Measurements from ENCODE around the gene CYP21A2. TPM values are rescaled to one million over a fixed set of nuclear protein-coding genes. Genes with fewer than 3 reads are reported as not detected.
"Not testable (repeated sequence)": the region's sequence is repeated elsewhere in the genome, so short reads cannot be mapped to it uniquely, and the experiment has no call there.

Gene CYP21A2
- total and polyA plus RNA-seq, 2 donors from 2014 or later = 3.2 to 8.2 TPM

- DNase-seq; H3K27ac ChIP-seq (ENCODE audit: low read depth in 2 of 2, low read length in 2 of 2); H3K4me1 ChIP-seq (ENCODE audit: control insufficient read depth in 2 of 3, insufficient read depth in 2 of 3, low read depth in 1 of 3, low read length in 3 of 3); H3K9ac ChIP-seq (ENCODE audit: low read length in 3 of 3); H3K4me3 ChIP-seq (ENCODE audit: low read length in 3 of 3); H3K27me3 ChIP-seq (ENCODE audit: control insufficient read depth, insufficient read depth, low read length); intact Hi-C loops (cut with DNase I); H3K9me3 ChIP-seq (ENCODE audit: control insufficient read depth in 2 of 3, insufficient read depth in 1 of 3, low read length in 3 of 3); FAIRE-seq; H3K36me3 ChIP-seq (ENCODE audit: control insufficient read depth in 2 of 3, insufficient read depth in 3 of 3, low read length in 3 of 3): not testable (repeated sequence)
Observed at GRCh38 chr6:32004864-32005537, 33.2 kb upstream of the CYP21A2 start.

- H3K4me1 ChIP-seq (ENCODE audit: control insufficient read depth in 2 of 3, insufficient read depth in 2 of 3, low read depth in 1 of 3, low read length in 3 of 3); FAIRE-seq; intact Hi-C loops (cut with DNase I); H3K9ac ChIP-seq (ENCODE audit: low read length in 3 of 3); H3K4me3 ChIP-seq (ENCODE audit: low read length in 3 of 3); H3K36me3 ChIP-seq (ENCODE audit: control insufficient read depth in 2 of 3, insufficient read depth in 3 of 3, low read length in 3 of 3); DNase-seq; H3K27ac ChIP-seq (ENCODE audit: low read depth in 2 of 2, low read length in 2 of 2); H3K27me3 ChIP-seq (ENCODE audit: control insufficient read depth, insufficient read depth, low read length); H3K9me3 ChIP-seq (ENCODE audit: control insufficient read depth in 2 of 3, insufficient read depth in 1 of 3, low read length in 3 of 3): not testable (repeated sequence)
Observed at GRCh38 chr6:32005538-32005880, 32.7 kb upstream of the CYP21A2 start.

- H3K4me3 ChIP-seq (ENCODE audit: low read length in 3 of 3); H3K9ac ChIP-seq (ENCODE audit: low read length in 3 of 3); intact Hi-C loops (cut with DNase I); H3K27ac ChIP-seq (ENCODE audit: low read depth in 2 of 2, low read length in 2 of 2); DNase-seq; H3K4me1 ChIP-seq (ENCODE audit: control insufficient read depth in 2 of 3, insufficient read depth in 2 of 3, low read depth in 1 of 3, low read length in 3 of 3); H3K36me3 ChIP-seq (ENCODE audit: control insufficient read depth in 2 of 3, insufficient read depth in 3 of 3, low read length in 3 of 3); FAIRE-seq; H3K9me3 ChIP-seq (ENCODE audit: control insufficient read depth in 2 of 3, insufficient read depth in 1 of 3, low read length in 3 of 3); H3K27me3 ChIP-seq (ENCODE audit: control insufficient read depth, insufficient read depth, low read length): not testable (repeated sequence)
Observed at GRCh38 chr6:32005991-32006529, 32.2 kb upstream of the CYP21A2 start.

GRCh38 chr6:32007086-32007485 is 31.1 kb upstream of the CYP21A2 start:
- H3K4me1 ChIP-seq (ENCODE audit: control insufficient read depth in 2 of 3, insufficient read depth in 2 of 3, low read depth in 1 of 3, low read length in 3 of 3); intact Hi-C loops (cut with DNase I); FAIRE-seq; H3K4me3 ChIP-seq (ENCODE audit: low read length in 3 of 3); H3K36me3 ChIP-seq (ENCODE audit: control insufficient read depth in 2 of 3, insufficient read depth in 3 of 3, low read length in 3 of 3); H3K9ac ChIP-seq (ENCODE audit: low read length in 3 of 3); H3K27ac ChIP-seq (ENCODE audit: low read depth in 2 of 2, low read length in 2 of 2); DNase-seq; H3K9me3 ChIP-seq (ENCODE audit: control insufficient read depth in 2 of 3, insufficient read depth in 1 of 3, low read length in 3 of 3); H3K27me3 ChIP-seq (ENCODE audit: control insufficient read depth, insufficient read depth, low read length): not testable (repeated sequence)

GRCh38 chr6:32008037-32008436 is 30.2 kb upstream of the CYP21A2 start:
- H3K9me3 ChIP-seq (ENCODE audit: control insufficient read depth in 2 of 3, insufficient read depth in 1 of 3, low read length in 3 of 3); FAIRE-seq; H3K27me3 ChIP-seq (ENCODE audit: control insufficient read depth, insufficient read depth, low read length); H3K27ac ChIP-seq (ENCODE audit: low read depth in 2 of 2, low read length in 2 of 2); DNase-seq; H3K9ac ChIP-seq (ENCODE audit: low read length in 3 of 3); H3K36me3 ChIP-seq (ENCODE audit: control insufficient read depth in 2 of 3, insufficient read depth in 3 of 3, low read length in 3 of 3); intact Hi-C loops (cut with DNase I); H3K4me1 ChIP-seq (ENCODE audit: control insufficient read depth in 2 of 3, insufficient read depth in 2 of 3, low read depth in 1 of 3, low read length in 3 of 3); H3K4me3 ChIP-seq (ENCODE audit: low read length in 3 of 3): not testable (repeated sequence)

- not testable (repeated sequence) for FAIRE-seq
- DNase-seq = peak in 1 of 5 donors; percentile 0
Observed at GRCh38 chr6:32008616-32009015, 29.6 kb upstream of the CYP21A2 start.

GRCh38 chr6:32009537-32009936 is 28.7 kb upstream of the CYP21A2 start:
- H3K4me1 ChIP-seq (ENCODE audit: control insufficient read depth in 2 of 3, insufficient read depth in 2 of 3, low read depth in 1 of 3, low read length in 3 of 3); H3K27me3 ChIP-seq (ENCODE audit: control insufficient read depth, insufficient read depth, low read length); FAIRE-seq; DNase-seq; H3K36me3 ChIP-seq (ENCODE audit: control insufficient read depth in 2 of 3, insufficient read depth in 3 of 3, low read length in 3 of 3); H3K9ac ChIP-seq (ENCODE audit: low read length in 3 of 3); H3K4me3 ChIP-seq (ENCODE audit: low read length in 3 of 3); H3K9me3 ChIP-seq (ENCODE audit: control insufficient read depth in 2 of 3, insufficient read depth in 1 of 3, low read length in 3 of 3); intact Hi-C loops (cut with DNase I); H3K27ac ChIP-seq (ENCODE audit: low read depth in 2 of 2, low read length in 2 of 2): not testable (repeated sequence)

More at GRCh38 chr6:32008616-32009015, 29.6 kb upstream of the CYP21A2 start:
- H3K9ac ChIP-seq (ENCODE audit: low read length in 3 of 3); H3K27ac ChIP-seq (ENCODE audit: low read depth in 2 of 2, low read length in 2 of 2); H3K27me3 ChIP-seq (ENCODE audit: control insufficient read depth, insufficient read depth, low read length); H3K36me3 ChIP-seq (ENCODE audit: control insufficient read depth in 2 of 3, insufficient read depth in 3 of 3, low read length in 3 of 3); H3K9me3 ChIP-seq (ENCODE audit: control insufficient read depth in 2 of 3, insufficient read depth in 1 of 3, low read length in 3 of 3); H3K4me3 ChIP-seq (ENCODE audit: low read length in 3 of 3); intact Hi-C loops (cut with DNase I); H3K4me1 ChIP-seq (ENCODE audit: control insufficient read depth in 2 of 3, insufficient read depth in 2 of 3, low read depth in 1 of 3, low read length in 3 of 3): not testable (repeated sequence)

- H3K27ac ChIP-seq (ENCODE audit: low read depth in 2 of 2, low read length in 2 of 2); H3K36me3 ChIP-seq (ENCODE audit: control insufficient read depth in 2 of 3, insufficient read depth in 3 of 3, low read length in 3 of 3); H3K27me3 ChIP-seq (ENCODE audit: control insufficient read depth, insufficient read depth, low read length); intact Hi-C loops (cut with DNase I); FAIRE-seq; H3K9me3 ChIP-seq (ENCODE audit: control insufficient read depth in 2 of 3, insufficient read depth in 1 of 3, low read length in 3 of 3); DNase-seq; H3K4me1 ChIP-seq (ENCODE audit: control insufficient read depth in 2 of 3, insufficient read depth in 2 of 3, low read depth in 1 of 3, low read length in 3 of 3); H3K9ac ChIP-seq (ENCODE audit: low read length in 3 of 3); H3K4me3 ChIP-seq (ENCODE audit: low read length in 3 of 3): not testable (repeated sequence)
Observed at GRCh38 chr6:32010856-32011530, 27.2 kb upstream of the CYP21A2 start.
